Measurements from ENCODE around the gene CPT1A.

GRCh38 chr11:68829581-68829980, 12.1 kb downstream of the CPT1A start:
- TF ChIP-seq CTCF (optimal IDR thresholded peaks at IDR 0.05 in 1 of 3, IDR thresholded peaks at IDR 0.05 in 1 of 3, conservative IDR thresholded peaks at IDR 0.05 in 1 of 3; ENCODE audit: extremely low read depth in 1 of 3, insufficient read depth in 2 of 3, low read length in 3 of 3) (no peak), EZH2 (IDR thresholded peaks at IDR 0.05; ENCODE audit: low read length) (no peak)
